Memory B cell (primary cell): ENCODE measurements around the gene MYH10.

Source experiments
- ATAC-seq: fragments of 150-1000 bp; cut with Tn5 transposase; 2 replicates; pipeline ENCODE4 v1.10.0; 2021; ENCODE audit warnings: low read depth, mild to moderate bottlenecking, moderate library complexity
- DNase-seq, 2 donors: peaks; one replicate each; pipeline ENCODE4 v3.0.0; 2022; ENCODE audit warnings: low spot score in 2 of 2
- H3K27ac Mint-ChIP-seq: one replicate; pipeline ENCODE4 v1.8.0; 2022; ENCODE audit warnings: mild to moderate bottlenecking, moderate library complexity, mixed read lengths
- H3K27me3 Mint-ChIP-seq: one replicate; pipeline ENCODE4 v1.8.0; 2022; ENCODE audit warnings: mixed read lengths
- H3K36me3 Mint-ChIP-seq: one replicate; pipeline ENCODE4 v1.8.0; 2022; ENCODE audit warnings: mild to moderate bottlenecking, mixed read lengths
- H3K4me1 Mint-ChIP-seq: one replicate; pipeline ENCODE4 v1.8.0; 2022; ENCODE audit warnings: mixed read lengths
- H3K4me3 Mint-ChIP-seq: one replicate; pipeline ENCODE4 v1.8.0; 2022; ENCODE audit warnings: mild to moderate bottlenecking, moderate library complexity, mixed read lengths
- H3K9me3 Mint-ChIP-seq: one replicate; pipeline ENCODE4 v1.8.0; 2022; ENCODE audit warnings: mixed read lengths

Gene MYH10

GRCh38 chr17:8426802-8427201, 203.7 kb downstream of the MYH10 start:
- no peak for DNase-seq
- H3K9me3 Mint-ChIP-seq = no peaks in the 10 kb centered on the region
- H3K27me3 Mint-ChIP-seq = peaks cover 17% of the 10 kb centered on the region
- no peak overlapping the region for H3K27ac Mint-ChIP-seq
- ATAC-seq = no peak
- H3K36me3 Mint-ChIP-seq = no peaks in the 10 kb centered on the region
- no peak overlapping the region for H3K4me3 Mint-ChIP-seq
- no peaks in the 10 kb centered on the region for H3K4me1 Mint-ChIP-seq

GRCh38 chr17:8426094-8426720, 204.3 kb downstream of the MYH10 start:
- peaks cover 19% of the 10 kb centered on the region for H3K27me3 Mint-ChIP-seq

More at GRCh38 chr17:8426094-8426720, 204.3 kb downstream of the MYH10 start:
- ATAC-seq (no peak), DNase-seq (no peak)
- Mint-ChIP-seq H3K36me3 (peaks cover 2% of the 10 kb centered on the region), H3K9me3 (no peaks in the 10 kb centered on the region), H3K4me3 (no peak overlapping the region), H3K27ac (no peak overlapping the region), H3K4me1 (no peaks in the 10 kb centered on the region)
